SU-DHL-6 (cell line): ENCODE data around the gene LAMP1.

ENCODE experiments used
- CTCF ChIP-seq: fragments of 200-600 bp; sonication (generic); IDR thresholded peaks from one replicate; pipeline ENCODE4 v1.5.1; 2017; ENCODE audit warnings: antibody characterized with exemption, mild to moderate bottlenecking, low read length, moderate library complexity; ENCODE audit not compliant: insufficient read depth, poor library complexity, severe bottlenecking
- EZH2phosphoT487 ChIP-seq: fragments of 200-600 bp; sonication (generic), shearing (Covaris generic); conservative IDR thresholded peaks from 2 replicates; pipeline ENCODE4 v1.6.1; 2018; ENCODE audit warnings: mild to moderate bottlenecking, antibody characterized with exemption, low read length, moderate library complexity, mixed read lengths

GRCh38 chr13:113367020-113367560, 70.1 kb downstream of the LAMP1 start:
- no peak for TF ChIP-seq CTCF
- TF ChIP-seq EZH2phosphoT487: no peak
